Measurements from ENCODE around the gene ACSL5.
A peak's percentile ranks its signal among the peaks of the same experiment; 100 is the strongest.
"Not testable (repeated sequence)": the region's sequence is repeated elsewhere in the genome, so short reads cannot be mapped to it uniquely, and the experiment has no call there.

Gene ACSL5

GRCh38 chr10:112374724-112375541 is 1.0 kb downstream of the ACSL5 start:
- Histone ChIP-seq H3K9me3 (no peaks in the 10 kb centered on the region), H3K27ac (peak overlapping the region in 1 of 2 donors; percentile 24), H3K4me1 (peaks cover 0 to 9% (median 2%) of the 10 kb centered on the region in 4 donors), H3K4me3 (no peak overlapping the region), H3K36me3 (no peaks in the 10 kb centered on the region), H3K27me3 (no peaks in the 10 kb centered on the region)
- no peak for DNase-seq
- intact Hi-C loops (cut with DNase I; ENCODE audit: low total_unique reads), result no loop called here
- no peak for TF ChIP-seq CTCF (IDR thresholded peaks at IDR 0.05)

- no peaks in the 10 kb centered on the region for H3K27me3 ChIP-seq
- H3K9me3 ChIP-seq, result no peaks in the 10 kb centered on the region
- H3K36me3 ChIP-seq, result no peaks in the 10 kb centered on the region
- DNase-seq, result peak in 1 of 2 donors; percentile 50
- H3K4me1 ChIP-seq, result peaks cover 0 to 9% (median 2%) of the 10 kb centered on the region in 4 donors
- no peak for TF ChIP-seq CTCF (IDR thresholded peaks at IDR 0.05)
- peak overlapping the region; percentile 34 to 40 for H3K4me3 ChIP-seq
- intact Hi-C loops (cut with DNase I; ENCODE audit: low total_unique reads), result no loop called here
- peak overlapping the region; percentile 8 to 36 for H3K27ac ChIP-seq
Measured at GRCh38 chr10:112375721-112376395, 1.9 kb downstream of the ACSL5 start.

GRCh38 chr10:112376396-112376790 is 2.5 kb downstream of the ACSL5 start:
- peaks cover 0 to 9% (median 2%) of the 10 kb centered on the region in 4 donors for H3K4me1 ChIP-seq
- H3K27me3 ChIP-seq, result no peaks in the 10 kb centered on the region
- no peak for TF ChIP-seq CTCF (IDR thresholded peaks at IDR 0.05)
- no peaks in the 10 kb centered on the region for H3K36me3 ChIP-seq
- intact Hi-C loops (cut with DNase I; ENCODE audit: low total_unique reads), result no loop called here
- H3K9me3 ChIP-seq, result no peaks in the 10 kb centered on the region
- H3K27ac ChIP-seq, result peak overlapping the region; percentile 8 to 36
- peak overlapping the region; percentile 34 to 40 for H3K4me3 ChIP-seq
- DNase-seq, result no peak

- H3K27me3 ChIP-seq; H3K4me3 ChIP-seq; H3K27ac ChIP-seq; H3K9me3 ChIP-seq; DNase-seq; H3K36me3 ChIP-seq; intact Hi-C loops (cut with DNase I; ENCODE audit: low total_unique reads); H3K4me1 ChIP-seq: not testable (repeated sequence)
Measured at GRCh38 chr10:112377116-112377515, 3.2 kb downstream of the ACSL5 start.

GRCh38 chr10:112379635-112380296 is 5.8 kb downstream of the ACSL5 start:
- Histone ChIP-seq H3K4me1 (peaks cover 0 to 9% (median 2%) of the 10 kb centered on the region in 4 donors), H3K36me3 (no peaks in the 10 kb centered on the region), H3K4me3 (no peak overlapping the region), H3K27me3 (no peaks in the 10 kb centered on the region), H3K27ac (no peak overlapping the region), H3K9me3 (no peaks in the 10 kb centered on the region)
- no peak for TF ChIP-seq CTCF (IDR thresholded peaks at IDR 0.05)
- DNase-seq, result no peak
- intact Hi-C loops (cut with DNase I; ENCODE audit: low total_unique reads), result no loop called here

All from tibial artery (tissue), 4 donors.